NCI-H226 (cell line): ENCODE data around the gene MSL2.
"Not testable (repeated sequence)": the region's sequence is repeated elsewhere in the genome, so short reads cannot be mapped to it uniquely, and the experiment has no call there.

Source experiments
- DNase-seq: peaks from one replicate; pipeline ENCODE4 v3.0.0-alpha.2; 2015

MSL2 gene

GRCh38 chr3:136141291-136141785, 54.8 kb downstream of the MSL2 start:
- DNase-seq = no peak

DNA sequence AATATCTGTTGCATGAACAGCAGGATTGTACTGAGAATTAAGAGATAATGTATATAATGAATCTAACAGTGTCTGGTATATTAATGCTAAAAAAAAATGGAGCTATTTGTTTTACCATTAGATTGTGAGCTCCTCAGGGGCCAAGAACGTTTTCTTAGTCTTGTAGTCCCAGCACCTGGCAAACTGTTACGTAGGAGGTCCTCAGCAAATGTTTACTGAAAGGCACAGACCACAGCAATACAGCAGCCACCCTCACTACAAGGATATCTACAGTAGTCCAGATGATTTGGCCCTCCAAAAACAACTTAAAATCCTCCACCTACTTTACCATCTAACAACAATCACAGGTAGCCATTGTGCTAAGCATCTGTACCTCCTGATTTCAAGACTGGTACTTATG, 59.7 kb downstream of the MSL2 start:
- DNase-seq = no peak

GRCh38 chr3:136135039-136135802, 60.9 kb downstream of the MSL2 start:
- DNase-seq = no peak

GRCh38 chr3:136134091-136134490, 62.0 kb downstream of the MSL2 start:
- DNase-seq = no peak

DNA sequence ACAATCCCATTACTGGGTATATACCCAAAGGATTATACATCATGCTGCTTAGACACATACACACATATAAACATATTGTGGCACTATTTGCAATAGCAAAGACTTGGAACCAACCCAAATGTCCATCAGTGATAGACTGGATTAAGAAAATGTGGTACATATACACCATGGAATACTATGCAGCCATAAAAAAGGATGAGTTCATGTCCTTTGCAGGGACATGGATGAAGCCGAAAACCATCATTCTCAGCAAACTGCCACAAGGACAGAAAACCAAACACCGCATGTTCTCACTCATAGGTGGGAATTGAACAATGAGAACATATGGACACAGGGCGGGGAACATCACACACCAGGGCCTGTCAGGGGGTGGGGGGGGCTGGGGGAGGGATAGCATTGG, 64.5 kb downstream of the MSL2 start:
- not testable (repeated sequence) for DNase-seq

- DNase-seq = no peak
These were observed 74.1 kb downstream of the MSL2 start for GRCh38 chr3:136122006-136122405.

GRCh38 chr3:136120373-136121348, 75.5 kb downstream of the MSL2 start:
- DNase-seq = peak; percentile 15

- DNase-seq = not testable (repeated sequence)
These were observed 76.4 kb downstream of the MSL2 start for GRCh38 chr3:136119783-136120182.

DNA sequence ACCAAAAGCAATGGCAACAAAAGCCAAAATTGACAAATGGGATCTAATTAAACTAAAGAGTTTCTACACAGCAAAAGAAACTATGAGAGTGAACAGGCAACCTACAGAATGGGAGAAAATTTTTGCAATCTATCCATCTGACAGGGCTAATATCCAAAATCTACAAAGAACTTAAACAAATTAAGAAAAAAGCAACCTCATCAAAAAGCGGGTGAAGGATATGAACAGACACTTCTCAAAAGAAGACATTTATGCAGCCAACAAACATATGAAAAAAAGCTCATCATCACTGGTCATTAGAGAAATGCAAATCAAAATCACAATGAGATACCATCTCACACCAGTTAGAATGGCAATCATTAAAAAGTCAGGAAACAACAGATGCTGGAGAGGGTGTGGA, 76.8 kb downstream of the MSL2 start:
- DNase-seq = not testable (repeated sequence)

- no peak for DNase-seq
These were observed 81.7 kb downstream of the MSL2 start for GRCh38 chr3:136114421-136114820.

GRCh38 chr3:136110481-136110880, 85.7 kb downstream of the MSL2 start:
- no peak for DNase-seq

DNA sequence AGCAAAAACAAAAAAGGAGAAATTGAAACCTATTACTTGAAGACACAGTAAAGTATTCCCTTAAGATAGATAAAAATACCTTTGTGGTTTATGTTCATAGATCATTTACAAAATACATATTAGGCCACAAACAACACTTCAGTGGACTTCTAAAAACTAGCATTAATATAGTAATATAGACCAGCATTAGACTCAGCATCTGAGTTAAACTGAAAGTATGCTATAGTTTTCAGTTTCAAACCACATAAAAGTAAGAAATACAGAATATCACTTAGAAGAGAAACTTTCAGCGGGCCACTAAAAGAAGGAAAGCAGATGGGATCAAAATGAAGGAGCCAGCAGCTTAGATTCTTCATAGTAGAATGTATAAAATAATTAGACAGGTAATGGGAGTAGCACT, 86.6 kb downstream of the MSL2 start:
- no peak for DNase-seq

GRCh38 chr3:136106101-136106500, 90.0 kb downstream of the MSL2 start:
- no peak for DNase-seq

DNA sequence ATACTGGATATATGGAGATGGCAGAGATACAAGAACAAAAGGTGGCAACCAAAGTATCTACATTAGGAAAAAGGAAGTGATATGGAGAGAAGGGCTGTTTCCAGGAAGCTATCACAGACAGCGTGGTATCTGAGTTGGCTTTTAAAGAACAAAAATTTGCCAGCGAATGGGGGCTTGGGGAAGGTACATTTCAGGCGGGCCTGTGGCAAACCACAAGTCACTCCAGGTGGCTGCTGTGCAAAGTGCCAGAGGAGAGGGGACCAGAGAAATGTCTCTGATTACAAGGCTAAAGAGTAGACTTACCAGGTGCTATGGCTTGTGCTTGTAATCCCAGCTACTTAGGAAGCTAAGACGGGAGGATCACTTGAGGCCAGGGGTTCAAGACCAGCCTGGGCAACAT, 91.1 kb downstream of the MSL2 start:
- no peak for DNase-seq
